NCI-H2196 (cell line): ENCODE results near the gene JOSD1.
A peak's percentile ranks its signal among the peaks of the same experiment; 100 is the strongest.
"Not testable (repeated sequence)": the region's sequence is repeated elsewhere in the genome, so short reads cannot be mapped to it uniquely, and the experiment has no call there.

ENCODE experiments used
- DNase-seq: peaks from one replicate; lab custom pipeline; 2025; ENCODE audit not compliant: unreplicated experiment; lab: John Stamatoyannopoulos, UW

JOSD1 gene

DNA sequence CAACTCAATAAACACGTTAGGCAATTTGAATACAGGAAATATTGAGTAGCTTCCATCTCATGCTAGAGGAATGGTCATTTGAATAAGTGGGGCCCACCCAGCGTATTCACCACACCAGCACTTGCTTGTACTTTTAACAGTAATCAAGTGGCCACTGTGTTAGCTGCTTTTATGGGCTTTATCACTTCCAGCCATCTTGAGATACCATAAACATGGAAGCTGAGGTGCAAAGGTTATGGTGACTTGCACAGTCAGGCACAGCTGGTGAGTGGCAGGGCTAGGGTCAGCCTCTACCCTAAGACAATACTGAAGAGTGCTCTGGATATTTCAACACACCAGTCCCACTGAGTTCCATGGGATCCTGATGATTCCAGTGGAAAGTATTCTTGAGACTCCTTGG lies 6.7 kb downstream of the JOSD1 start:
- no peak for DNase-seq

DNA sequence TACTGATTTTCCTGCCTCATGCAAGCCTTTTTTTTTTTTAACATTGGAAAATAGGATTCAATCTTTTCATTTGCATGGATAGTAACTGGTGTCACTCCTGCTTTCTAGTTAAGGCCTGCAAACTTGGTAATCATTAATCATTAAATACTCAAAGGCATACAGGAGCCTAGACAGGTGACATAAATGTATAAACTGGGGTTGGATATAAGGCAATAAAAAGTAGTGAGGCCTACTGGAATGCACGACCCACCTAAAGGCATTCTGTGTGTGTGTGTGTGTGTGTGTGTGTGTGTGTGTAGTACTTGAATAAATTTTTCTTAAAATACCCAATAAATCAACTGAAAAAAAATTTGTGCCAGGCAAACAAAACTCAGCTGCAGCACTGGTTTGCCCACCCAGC lies 11.1 kb downstream of the JOSD1 start:
- no peak for DNase-seq

DNA sequence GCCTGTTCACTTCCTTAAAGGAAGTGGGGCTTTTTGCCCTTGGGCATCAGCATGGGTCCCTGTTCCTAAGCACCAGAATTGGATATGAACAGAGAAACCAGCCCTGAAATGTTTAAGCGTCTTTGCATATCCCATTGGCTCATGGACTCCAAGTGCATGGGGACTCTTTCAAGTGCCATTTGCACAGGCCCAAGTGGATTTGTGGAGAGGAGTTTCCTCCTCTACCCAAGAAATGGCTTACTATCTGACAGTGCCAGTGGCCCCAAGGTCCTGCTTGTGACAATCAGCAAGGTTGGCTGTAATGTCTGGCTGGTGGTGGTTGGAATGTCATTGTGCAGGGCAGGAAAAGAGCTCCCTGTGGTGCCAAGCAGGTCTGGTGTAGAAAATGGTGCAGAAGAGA lies 15.0 kb downstream of the JOSD1 start:
- no peak for DNase-seq

DNA sequence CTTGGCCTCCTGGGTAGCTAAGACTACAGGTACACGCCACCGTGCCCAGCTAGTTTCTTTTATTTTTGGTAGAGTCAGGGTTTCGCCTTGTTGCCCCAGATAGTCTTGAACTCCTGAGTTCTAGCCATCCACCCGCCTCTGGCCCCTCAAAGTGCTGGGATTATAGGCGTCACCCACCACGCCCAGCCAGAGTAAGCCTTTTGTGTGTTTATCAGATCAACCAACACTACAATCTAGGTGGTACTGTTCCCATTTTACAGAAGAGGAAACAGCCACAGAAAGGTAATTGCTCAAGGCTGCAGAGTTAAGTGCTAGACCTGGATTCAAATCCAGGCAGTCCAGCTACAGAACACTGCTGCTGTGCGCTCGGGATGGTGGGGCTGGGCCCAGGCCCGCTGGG lies 15.8 kb downstream of the JOSD1 start:
- DNase-seq: no peak

DNA sequence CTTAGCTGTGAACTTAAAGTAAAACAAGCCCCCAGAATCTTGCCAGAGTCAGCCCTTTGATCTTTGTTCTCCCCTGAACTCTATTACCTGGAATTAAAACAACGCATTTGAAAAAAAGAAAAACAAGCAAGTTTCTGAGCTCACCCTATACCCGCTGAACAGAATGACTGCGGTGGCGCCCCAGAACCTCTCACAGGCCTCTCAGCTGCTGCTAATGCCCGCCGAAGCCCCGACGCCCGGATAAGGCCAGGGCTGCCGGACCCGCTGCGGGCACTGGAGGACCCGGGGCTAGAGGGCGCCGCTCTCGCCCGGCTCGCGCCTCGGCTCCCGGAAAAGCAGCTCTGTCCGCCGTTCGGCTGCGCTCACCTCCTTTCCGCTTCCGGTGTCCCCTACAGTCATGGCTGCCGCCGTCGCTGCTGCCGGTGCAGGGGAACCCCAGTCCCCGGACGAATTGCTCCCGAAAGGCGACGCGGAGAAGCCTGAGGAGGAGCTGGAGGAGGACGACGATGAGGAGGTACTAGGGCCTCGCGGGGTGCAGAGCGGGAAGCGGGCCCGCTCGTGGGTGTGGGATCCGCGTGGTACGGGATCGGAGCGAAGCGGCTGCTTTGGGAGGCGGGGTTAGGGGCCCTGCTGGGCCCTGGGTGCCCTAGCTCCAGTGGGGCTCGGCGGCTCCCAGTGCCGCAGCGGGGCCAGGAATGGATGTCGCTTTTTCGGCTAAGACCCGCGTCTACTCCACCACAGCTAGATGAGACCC lies 19.0 kb downstream of the JOSD1 start, which contains the start of gene TOMM22:
TSS of gene TOMM22 (plus strand) at position 376 of the 754 bp plus-strand sequence. CDS start at position 398, 22 bp downstream.
- DNase-seq: peak; percentile 72

DNA sequence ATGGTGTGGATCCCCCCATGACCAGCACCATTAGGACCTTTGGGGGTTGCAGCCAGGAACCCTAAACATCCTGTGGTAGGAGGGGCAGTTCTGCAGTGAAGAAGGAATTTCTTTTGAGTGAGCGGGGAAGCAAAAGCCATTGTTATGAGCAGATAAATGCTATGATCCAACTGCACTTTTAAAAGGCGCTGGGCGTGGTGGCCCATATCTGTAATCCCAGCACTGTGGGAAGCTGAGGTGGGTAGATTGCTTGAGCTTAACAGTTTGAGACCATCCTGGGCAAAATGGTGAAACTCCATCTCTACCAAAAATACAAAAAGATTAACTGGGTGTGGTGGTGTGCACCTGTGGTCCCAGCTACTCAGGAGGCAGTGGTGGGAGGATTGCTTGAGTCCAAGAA lies 24.9 kb downstream of the JOSD1 start:
- no peak for DNase-seq

DNA sequence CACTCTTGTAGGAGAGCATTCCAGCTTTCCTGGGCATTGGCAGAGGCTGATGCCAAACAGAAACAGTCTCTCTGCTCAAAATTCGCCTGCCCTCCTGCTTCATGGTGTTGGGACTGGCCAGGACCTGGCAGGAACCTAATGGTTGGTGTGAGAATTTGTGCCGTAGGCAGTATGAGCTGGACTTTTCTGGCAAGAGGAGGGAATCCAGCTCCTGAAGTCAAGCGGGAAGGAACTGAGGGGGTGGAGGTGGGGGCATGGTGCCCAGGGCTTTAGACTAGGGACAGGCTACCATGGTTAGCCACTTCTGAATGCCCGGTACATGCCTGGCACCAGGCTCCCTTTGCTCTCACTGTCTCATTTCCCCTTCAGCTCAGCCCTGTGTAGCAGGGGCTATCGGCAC lies 25.9 kb downstream of the JOSD1 start:
- no peak for DNase-seq

DNA sequence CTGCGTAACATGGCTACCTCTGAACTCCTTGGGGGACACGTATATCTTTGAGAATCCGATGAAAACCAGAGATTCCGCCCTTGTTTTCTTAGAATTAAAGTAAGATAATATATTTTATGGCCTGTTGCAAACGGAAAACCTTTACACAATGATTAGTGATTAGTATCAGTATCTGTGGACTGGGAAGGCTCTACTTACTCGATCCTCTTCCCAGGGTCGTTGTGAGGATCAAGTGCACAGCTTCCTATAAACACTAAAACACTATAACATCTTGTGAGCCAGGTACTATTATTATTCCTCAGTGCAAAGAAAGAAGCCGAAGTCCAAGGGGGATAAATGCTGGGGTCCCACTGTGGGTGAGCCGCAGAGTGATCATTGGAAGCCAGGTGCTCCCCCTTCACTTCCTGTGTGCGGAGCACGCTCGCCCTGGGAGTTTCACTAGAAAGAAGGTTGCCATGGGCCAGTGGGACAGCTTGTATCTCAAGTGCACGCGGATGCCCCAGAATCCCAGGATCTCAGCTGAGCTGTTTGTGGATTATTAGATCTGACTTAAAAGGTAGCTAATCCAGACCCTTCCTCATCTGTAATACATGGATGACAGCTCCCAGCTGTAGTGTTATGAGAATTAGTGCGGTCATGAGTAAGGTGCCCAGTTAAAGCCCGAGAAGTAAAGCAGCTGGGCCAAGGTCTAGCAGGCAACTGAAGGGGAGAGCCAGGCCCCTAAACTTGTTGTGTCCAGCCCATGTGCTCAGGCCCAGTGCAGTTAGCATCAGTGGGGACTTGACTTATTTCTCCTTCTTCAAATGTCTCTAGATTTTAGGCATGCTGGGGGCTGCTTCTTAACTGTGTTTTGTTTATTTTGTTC lies 43.5 kb downstream of the JOSD1 start:
- no peak for DNase-seq

DNA sequence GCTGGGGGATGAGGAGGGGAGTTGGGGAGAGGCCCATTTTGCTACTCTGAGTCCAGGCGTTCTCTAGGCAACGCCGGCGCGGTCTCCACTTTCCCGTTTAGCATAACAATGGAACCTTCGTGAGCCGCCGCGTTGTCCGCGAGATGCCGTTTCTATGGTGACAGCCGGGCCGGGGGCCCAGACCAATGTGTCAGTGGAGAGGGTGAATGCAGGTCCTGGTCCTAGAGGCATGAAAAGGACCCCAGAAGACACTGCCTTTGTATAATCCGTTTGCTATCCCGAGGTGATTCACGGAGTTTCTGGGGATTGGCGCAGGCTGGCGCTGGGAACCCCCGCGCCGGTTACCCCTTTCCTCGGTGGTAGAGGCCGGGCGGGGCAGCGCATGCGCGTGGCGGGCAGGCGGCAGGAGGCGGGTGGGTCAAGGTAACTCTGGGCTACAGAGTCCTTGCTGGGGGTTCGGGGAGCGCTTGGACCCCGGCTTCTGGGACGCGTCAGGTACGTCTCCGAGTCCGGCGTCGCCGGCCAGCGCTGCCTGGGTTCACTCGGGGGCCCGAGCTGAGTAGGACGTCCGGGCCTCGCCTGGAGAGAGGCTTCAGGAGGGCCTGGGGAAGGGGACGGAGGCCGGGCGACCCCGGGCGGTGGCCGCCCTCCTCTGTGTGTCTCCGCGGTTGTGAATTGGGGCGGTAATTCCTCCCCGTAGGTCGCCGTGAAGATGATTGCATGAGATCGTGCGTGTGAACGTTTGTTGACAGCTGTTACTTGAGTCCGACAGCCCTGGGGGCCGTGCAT lies 44.3 kb downstream of the JOSD1 start, which contains the start of the genes CBY1 and FAM227A:
TSS of gene CBY1 (plus strand) at position 383 of the 789 bp plus-strand sequence. CDS start 11,417 bp downstream, outside the sequence.
TSS of gene FAM227A (minus strand) at position 137 of the 789 bp plus-strand sequence. CDS start 6,224 bp downstream, outside the sequence.
- DNase-seq: peak; percentile 78

DNA sequence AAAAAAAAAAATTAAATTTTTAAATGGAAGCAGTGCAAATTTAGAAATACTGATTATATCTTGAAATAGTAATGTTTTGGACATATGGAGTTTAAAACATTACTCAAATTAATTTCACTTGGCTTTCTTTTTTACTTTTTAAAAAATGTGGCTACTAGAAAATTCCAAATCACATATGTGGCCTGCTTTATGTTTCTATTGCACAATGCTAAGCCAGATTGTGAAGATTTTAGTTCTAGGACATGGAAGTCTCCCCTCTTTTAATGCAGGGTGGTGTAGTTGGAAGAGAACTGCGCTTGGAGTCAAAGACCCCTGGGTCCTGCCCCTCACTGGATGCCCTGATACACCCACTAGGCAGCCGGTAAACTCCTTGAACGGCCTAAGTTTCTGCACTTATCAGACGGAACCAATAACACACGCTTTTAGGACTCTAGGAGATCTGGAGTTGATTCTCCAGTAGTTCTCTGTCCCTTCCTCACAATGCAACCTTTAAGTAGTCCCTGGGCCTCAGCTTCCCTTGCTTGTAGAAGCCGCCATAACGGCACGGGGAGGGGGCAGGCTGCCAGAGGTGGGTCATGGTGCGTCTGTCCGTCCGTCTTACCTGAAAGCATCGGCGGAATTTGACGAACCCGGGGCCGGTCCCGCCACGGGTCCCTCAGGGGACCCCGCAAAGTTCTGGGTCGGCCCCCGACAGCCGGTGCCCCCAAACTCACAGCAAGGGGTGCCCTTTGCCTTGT lies 45.1 kb downstream of the JOSD1 start:
- DNase-seq: peak; percentile 20

DNA sequence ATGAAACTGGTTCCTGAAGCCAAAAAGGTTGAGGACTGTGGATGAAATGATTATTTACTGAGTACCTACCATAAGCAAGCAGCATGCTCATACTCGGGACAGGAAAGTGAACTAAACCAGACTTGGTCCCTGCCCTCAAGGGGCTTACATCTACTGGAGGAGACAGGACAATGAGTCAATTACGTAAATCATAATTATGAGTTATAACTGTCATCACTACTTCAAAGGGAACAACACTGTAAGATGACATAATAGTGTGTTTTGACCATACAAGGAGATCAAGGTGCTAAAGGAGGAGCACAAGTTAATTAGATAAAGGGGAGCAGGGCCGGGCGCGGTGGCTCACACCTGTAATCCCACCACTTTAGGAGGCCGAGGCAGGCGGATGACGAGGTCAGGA lies 47.0 kb downstream of the JOSD1 start:
- no peak for DNase-seq

DNA sequence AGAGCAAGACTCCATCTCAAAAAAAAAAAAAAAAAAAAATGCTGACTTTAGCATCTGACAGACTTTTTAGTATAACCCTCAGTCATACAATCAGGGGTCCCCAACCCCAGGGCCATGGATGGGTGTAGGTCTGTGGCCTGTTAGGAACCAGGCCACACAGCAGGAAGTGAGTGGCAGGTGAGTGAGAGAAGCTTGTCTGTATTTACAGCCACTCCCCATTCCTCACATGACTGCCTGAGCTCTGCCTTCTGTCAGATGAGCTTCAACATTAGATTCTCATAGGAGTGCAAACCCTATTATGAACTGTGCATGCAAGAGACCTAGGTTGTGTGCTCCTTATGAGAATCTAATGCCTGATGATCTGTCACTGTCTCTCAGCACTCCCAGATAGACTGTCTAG lies 47.9 kb downstream of the JOSD1 start:
- DNase-seq: no peak

DNA sequence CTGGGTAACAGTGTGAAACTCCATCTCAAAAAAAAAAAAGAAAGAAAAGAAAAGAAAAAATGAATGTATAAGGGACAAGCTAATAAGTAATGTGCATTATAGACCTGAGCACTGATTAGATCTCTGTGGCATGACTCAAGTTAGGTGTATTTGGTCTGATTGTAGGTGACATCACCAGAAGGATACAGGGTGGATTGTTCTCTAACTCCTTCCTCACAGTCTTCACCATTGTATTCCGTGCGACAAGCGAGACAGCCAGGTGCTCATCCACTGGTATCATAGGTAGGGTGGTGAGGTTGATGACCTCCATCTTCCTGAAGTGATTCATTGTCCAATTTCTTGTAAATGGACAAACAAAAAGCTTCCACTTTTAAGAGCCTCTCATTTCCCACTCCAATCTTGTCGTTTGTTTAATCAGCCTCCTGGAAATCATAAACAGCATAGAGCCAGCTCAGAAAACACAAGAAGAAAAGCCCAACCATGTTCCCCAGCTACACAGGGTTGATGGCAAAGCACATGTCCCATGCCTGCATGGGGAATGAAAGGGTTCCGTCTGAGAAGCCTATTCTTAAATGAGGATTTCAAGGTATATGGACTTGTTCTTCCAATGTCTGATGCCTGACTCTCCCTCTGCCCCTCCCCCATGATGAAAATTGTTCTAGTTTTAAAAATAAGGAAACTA lies 50.8 kb downstream of the JOSD1 start:
- DNase-seq: peak; percentile 37

DNA sequence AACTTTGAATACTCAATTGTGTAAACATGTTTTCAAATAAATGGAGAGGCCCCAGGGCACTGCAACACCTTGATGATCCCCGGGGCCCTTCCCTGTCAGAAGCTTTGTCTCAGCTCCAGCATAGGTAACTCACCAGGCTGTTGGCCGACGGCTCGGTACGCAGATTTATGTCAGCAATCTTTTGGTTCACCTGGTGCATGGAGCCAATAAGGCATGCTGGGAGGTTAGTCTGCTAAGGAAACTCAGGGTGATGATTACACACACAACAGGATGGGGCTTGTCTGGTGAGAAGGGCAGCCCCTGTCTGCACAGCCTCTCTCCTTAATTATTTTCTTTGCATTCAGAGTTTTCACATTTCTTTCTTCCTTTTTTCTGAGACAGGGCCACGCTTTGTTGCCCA lies 55.3 kb downstream of the JOSD1 start:
- no peak for DNase-seq

DNA sequence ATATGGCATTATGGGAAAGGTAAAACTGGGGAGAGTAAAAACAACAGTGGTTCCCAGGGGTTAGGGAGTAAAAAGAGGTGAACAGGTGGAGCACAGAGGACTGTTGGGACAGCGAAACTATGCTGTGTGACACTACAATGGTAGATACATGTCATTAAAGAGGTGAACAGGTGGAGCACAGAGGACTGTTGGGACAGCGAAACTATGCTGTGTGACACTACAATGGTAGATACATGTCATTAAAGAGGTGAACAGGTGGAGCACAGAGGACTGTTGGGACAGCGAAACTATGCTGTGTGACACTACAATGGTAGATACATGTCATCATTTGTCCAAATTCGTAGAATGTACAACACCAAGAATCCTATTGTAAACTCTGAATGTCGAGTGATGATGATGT lies 56.5 kb downstream of the JOSD1 start:
- not testable (repeated sequence) for DNase-seq

DNA sequence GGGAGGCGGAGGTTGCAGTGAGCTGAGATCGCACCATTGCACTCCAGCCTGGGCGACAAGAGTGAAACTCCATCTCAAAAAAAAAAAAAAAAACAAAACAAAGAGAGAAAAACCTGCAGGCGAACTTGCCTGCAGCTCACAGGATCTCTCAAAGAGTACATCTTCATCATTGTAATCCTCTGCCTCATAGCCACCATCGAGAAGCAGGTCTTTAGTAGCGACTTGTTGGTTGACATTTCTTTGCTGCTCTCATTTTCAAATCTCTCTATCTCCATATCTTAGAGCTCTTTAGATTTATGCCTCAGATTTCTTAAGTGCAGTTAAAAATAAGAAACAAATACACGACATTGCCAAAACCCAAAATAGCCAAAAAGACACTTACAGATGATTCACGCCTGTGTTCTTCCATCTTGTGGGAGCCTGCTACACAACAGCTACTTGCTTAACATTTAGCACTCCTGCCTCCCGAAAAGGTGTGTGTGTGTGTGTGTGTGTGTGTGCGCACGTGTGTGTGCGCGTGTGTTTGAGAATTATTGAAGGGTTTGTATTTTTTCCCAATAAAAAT lies 59.2 kb downstream of the JOSD1 start:
- no peak for DNase-seq

DNA sequence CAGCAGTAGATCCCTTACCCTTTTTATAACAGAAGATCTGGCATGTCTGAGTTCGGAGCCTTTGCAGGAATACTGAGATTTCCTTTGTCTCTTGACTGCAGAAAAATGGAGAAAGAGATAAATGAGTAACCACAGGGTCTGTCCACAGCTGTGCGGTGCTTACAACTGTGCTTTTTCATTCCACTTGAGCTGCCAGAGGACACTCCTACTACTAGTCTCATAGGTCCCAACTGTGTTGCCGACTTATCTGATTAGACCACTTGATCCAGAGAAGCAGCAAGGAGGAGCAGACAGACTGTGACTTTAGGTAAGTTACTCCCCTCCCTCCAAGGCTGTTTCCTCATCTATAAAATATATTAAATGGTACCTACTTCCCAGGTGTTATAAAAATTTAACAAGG lies 62.0 kb downstream of the JOSD1 start:
- no peak for DNase-seq

DNA sequence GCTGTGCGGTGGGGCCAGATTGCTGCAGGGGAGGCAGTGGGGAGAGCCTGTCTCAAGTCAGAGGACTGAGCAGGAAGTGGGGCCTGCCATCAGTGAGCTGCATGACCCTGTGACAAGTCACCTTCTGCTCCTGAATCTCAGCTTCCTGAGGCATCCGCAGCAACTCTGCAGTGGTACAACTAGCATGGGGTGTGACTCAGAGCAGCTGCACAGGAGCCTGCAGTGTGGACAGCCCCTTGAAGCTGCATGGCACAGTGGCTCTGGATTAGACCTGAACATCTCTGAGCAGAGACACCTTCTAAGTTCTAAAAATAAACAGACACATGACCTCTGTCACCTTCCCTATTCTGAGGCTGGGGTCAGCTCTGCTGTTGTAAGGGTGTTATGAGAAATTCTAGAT lies 62.5 kb downstream of the JOSD1 start:
- DNase-seq: no peak
